Measurements from ENCODE around the gene FAM9B. TPM values are rescaled to one million over a fixed set of nuclear protein-coding genes. Genes with fewer than 3 reads are reported as not detected.
"Not testable (repeated sequence)": the region's sequence is repeated elsewhere in the genome, so short reads cannot be mapped to it uniquely, and the experiment has no call there.

Gene FAM9B
- total RNA-seq, 2 donors from 2014 or later, result not detected

- Histone ChIP-seq H3K9me3 (no peaks in the 10 kb centered on the region), H3K4me3 (no peak overlapping the region), H3K4me1 (ENCODE audit: control insufficient read depth in 1 of 2, low read depth in 2 of 2) (no peaks in the 10 kb centered on the region), H3K27me3 (replicated peaks; ENCODE audit: insufficient read depth) (no peaks in the 10 kb centered on the region), H3K27ac (no peak overlapping the region), H3K36me3 (no peaks in the 10 kb centered on the region)
- TF ChIP-seq CTCF (IDR thresholded peaks at IDR 0.05), result no peak
- ATAC-seq (ENCODE audit: insufficient number of reproducible peaks, low FRiP score, low read depth) (no peak), DNase-seq (ENCODE audit: low spot score) (no peak)
Observed at GRCh38 chrX:9033179-9033578, 748 bp downstream of the FAM9B start.

- no peaks in the 10 kb centered on the region for H3K36me3 ChIP-seq
- no peak for TF ChIP-seq CTCF (IDR thresholded peaks at IDR 0.05)
- no peak overlapping the region for H3K4me3 ChIP-seq
- DNase-seq (ENCODE audit: low spot score), result no peak
- no peaks in the 10 kb centered on the region for H3K27me3 ChIP-seq (replicated peaks; ENCODE audit: insufficient read depth)
- no peaks in the 10 kb centered on the region for H3K4me1 ChIP-seq (ENCODE audit: control insufficient read depth in 1 of 2, low read depth in 2 of 2)
- ATAC-seq (ENCODE audit: insufficient number of reproducible peaks, low FRiP score, low read depth), result no peak
- no peak overlapping the region for H3K27ac ChIP-seq
- H3K9me3 ChIP-seq, result no peaks in the 10 kb centered on the region
Observed at GRCh38 chrX:9023293-9023692, 10.6 kb downstream of the FAM9B start.

- no peak overlapping the region for H3K27ac ChIP-seq
Observed at GRCh38 chrX:9019151-9019550, 14.8 kb downstream of the FAM9B start.

GRCh38 chrX:9018332-9018731, 15.6 kb downstream of the FAM9B start:
- H3K4me1 ChIP-seq (ENCODE audit: control insufficient read depth in 1 of 2, low read depth in 2 of 2); H3K9me3 ChIP-seq; H3K36me3 ChIP-seq; DNase-seq (ENCODE audit: low spot score); H3K27me3 ChIP-seq (replicated peaks; ENCODE audit: insufficient read depth); H3K4me3 ChIP-seq; ATAC-seq (ENCODE audit: insufficient number of reproducible peaks, low FRiP score, low read depth); H3K27ac ChIP-seq: not testable (repeated sequence)

More at GRCh38 chrX:9019151-9019550, 14.8 kb downstream of the FAM9B start:
- no peak for TF ChIP-seq CTCF (IDR thresholded peaks at IDR 0.05)
- no peaks in the 10 kb centered on the region for H3K4me1 ChIP-seq (ENCODE audit: control insufficient read depth in 1 of 2, low read depth in 2 of 2)
- no peaks in the 10 kb centered on the region for H3K36me3 ChIP-seq
- no peaks in the 10 kb centered on the region for H3K9me3 ChIP-seq
- no peak overlapping the region for H3K4me3 ChIP-seq
- no peaks in the 10 kb centered on the region for H3K27me3 ChIP-seq (replicated peaks; ENCODE audit: insufficient read depth)
- DNase-seq (ENCODE audit: low spot score) (no peak), ATAC-seq (ENCODE audit: insufficient number of reproducible peaks, low FRiP score, low read depth) (no peak)

- Histone ChIP-seq H3K4me1 (ENCODE audit: control insufficient read depth in 1 of 2, low read depth in 2 of 2) (no peaks in the 10 kb centered on the region), H3K4me3 (no peak overlapping the region), H3K27me3 (replicated peaks; ENCODE audit: insufficient read depth) (no peaks in the 10 kb centered on the region), H3K27ac (no peak overlapping the region), H3K9me3 (no peaks in the 10 kb centered on the region), H3K36me3 (no peaks in the 10 kb centered on the region)
- no peak for DNase-seq (ENCODE audit: low spot score)
- no peak for ATAC-seq (ENCODE audit: insufficient number of reproducible peaks, low FRiP score, low read depth)
- no peak for TF ChIP-seq CTCF (IDR thresholded peaks at IDR 0.05)
Observed at GRCh38 chrX:9003041-9003440, 30.9 kb downstream of the FAM9B start.

- ATAC-seq (ENCODE audit: insufficient number of reproducible peaks, low FRiP score, low read depth), result no peak
- no peaks in the 10 kb centered on the region for H3K27me3 ChIP-seq (replicated peaks; ENCODE audit: insufficient read depth)
- no peaks in the 10 kb centered on the region for H3K36me3 ChIP-seq
- H3K27ac ChIP-seq, result no peak overlapping the region
- no peaks in the 10 kb centered on the region for H3K9me3 ChIP-seq
- TF ChIP-seq CTCF (IDR thresholded peaks at IDR 0.05), result no peak
- peak; percentile 2 for DNase-seq (ENCODE audit: low spot score)
- no peak overlapping the region for H3K4me3 ChIP-seq
- H3K4me1 ChIP-seq (ENCODE audit: control insufficient read depth in 1 of 2, low read depth in 2 of 2), result peaks cover 0 to 6% of the 10 kb centered on the region in 2 donors
Observed at GRCh38 chrX:8988446-8988845, 45.5 kb downstream of the FAM9B start.

Data from thoracic aorta (tissue), 2 donors.